Progenitor cell of endocrine pancreas (in vitro differentiated cells): ENCODE data around the gene CDHR3. TPM values are rescaled to one million over a fixed set of nuclear protein-coding genes. Genes with fewer than 3 reads are reported as not detected.

Source experiments
- DNase-seq: peaks from one replicate; pipeline ENCODE4 v3.0.0; 2021; ENCODE audit warnings: low spot score; ENCODE audit not compliant: unreplicated experiment
- H3K27ac Mint-ChIP-seq: 2 replicates; pipeline ENCODE4 v1.8.0; 2021; ENCODE audit warnings: mild to moderate bottlenecking, moderate library complexity, mixed read lengths
- H3K27me3 Mint-ChIP-seq: 2 replicates; pipeline ENCODE4 v1.8.0; 2021; ENCODE audit warnings: mixed read lengths
- H3K36me3 Mint-ChIP-seq: 2 replicates; pipeline ENCODE4 v1.8.0; 2022; ENCODE audit warnings: mixed read lengths; ENCODE audit not compliant: insufficient read depth
- H3K4me1 Mint-ChIP-seq: 2 replicates; pipeline ENCODE4 v1.8.0; 2021; ENCODE audit warnings: low read depth, mixed read lengths
- H3K4me3 Mint-ChIP-seq: 2 replicates; pipeline ENCODE4 v1.8.0; 2021; ENCODE audit warnings: low read depth, mild to moderate bottlenecking, moderate library complexity, mixed read lengths
- H3K9me3 Mint-ChIP-seq: 2 replicates; pipeline ENCODE4 v1.8.0; 2021; ENCODE audit warnings: low read depth, mixed read lengths
- total RNA-seq: library from RNA; stranded (reverse); gene quantifications from 2 replicates; pipeline ENCODE4 v1.2.1, GENCODE V29; 2021
- TF ChIP-seq, protein P1 (sequence below): fragments of 200-600 bp; sonication (generic); IDR thresholded peaks from one replicate; pipeline ENCODE4 v1.5.0; 2021; ENCODE audit warnings: antibody characterized with exemption, mild to moderate bottlenecking; ENCODE audit not compliant: unreplicated experiment

The CDHR3 gene
- total RNA-seq, 1 donor from 2014 or later = 15.7 TPM

DNA sequence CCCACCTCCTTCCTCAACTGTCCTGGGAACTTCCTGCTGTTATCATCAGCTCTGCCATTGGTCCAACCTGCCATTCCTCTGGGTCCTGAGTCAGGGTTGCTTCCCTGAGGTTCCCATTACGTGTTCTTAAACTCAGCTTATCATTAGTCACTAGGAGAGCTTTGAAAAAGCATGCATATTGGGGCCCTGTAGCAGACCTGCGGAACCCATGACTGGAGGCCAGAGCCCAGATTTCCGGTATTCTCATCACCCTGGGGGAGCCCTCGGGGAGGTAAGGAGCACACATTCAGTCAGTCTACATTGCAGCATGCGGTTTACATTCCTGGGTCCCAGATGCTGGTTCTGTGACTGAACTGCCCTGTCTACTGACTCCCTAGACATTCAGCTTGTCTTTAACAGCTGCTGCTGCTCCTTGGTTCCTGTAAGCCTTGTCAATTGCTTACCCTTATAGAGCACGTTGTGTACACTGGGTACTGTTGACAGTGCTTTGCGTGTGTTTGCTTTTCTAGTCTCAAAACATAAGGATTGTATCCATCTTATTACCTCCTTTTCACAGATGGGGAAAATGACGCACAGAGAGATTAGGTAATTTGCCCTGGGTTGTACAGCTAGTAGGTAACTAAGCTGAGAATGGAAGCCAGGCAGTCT, 12.8 kb downstream of the CDHR3 start:
- TF ChIP-seq, protein P1, sequence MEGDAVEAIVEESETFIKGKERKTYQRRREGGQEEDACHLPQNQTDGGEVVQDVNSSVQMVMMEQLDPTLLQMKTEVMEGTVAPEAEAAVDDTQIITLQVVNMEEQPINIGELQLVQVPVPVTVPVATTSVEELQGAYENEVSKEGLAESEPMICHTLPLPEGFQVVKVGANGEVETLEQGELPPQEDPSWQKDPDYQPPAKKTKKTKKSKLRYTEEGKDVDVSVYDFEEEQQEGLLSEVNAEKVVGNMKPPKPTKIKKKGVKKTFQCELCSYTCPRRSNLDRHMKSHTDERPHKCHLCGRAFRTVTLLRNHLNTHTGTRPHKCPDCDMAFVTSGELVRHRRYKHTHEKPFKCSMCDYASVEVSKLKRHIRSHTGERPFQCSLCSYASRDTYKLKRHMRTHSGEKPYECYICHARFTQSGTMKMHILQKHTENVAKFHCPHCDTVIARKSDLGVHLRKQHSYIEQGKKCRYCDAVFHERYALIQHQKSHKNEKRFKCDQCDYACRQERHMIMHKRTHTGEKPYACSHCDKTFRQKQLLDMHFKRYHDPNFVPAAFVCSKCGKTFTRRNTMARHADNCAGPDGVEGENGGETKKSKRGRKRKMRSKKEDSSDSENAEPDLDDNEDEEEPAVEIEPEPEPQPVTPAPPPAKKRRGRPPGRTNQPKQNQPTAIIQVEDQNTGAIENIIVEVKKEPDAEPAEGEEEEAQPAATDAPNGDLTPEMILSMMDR = no peak
- Mint-ChIP-seq H3K36me3 (no peaks in the 10 kb centered on the region), H3K4me1 (peaks cover 21% of the 10 kb centered on the region), H3K27ac (no peak overlapping the region), H3K9me3 (no peaks in the 10 kb centered on the region), H3K27me3 (peaks cover 7% of the 10 kb centered on the region), H3K4me3 (no peak overlapping the region)
- no peak for DNase-seq

DNA sequence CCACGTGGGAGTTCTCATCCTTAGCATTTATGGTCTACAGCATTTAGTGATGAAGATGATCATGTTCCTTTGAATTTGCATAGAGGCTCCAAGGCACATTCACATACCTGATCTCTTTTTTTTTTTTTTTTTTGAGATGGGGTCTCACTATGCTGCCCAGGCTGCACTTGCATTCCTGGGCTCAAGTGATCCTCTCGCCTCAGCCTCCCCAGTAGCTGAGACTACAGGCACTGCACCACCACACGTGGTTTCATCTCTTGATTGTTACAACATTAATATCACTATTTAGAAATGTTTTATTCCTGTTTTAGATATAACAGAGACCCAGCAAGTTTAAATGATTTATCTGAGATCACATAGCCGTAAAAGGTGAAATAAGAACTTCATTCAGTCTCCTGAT, 13.8 kb downstream of the CDHR3 start:
- H3K36me3 Mint-ChIP-seq = no peaks in the 10 kb centered on the region
- DNase-seq = no peak
- no peak overlapping the region for H3K27ac Mint-ChIP-seq
- no peak overlapping the region for H3K4me3 Mint-ChIP-seq
- peaks cover 9% of the 10 kb centered on the region for H3K27me3 Mint-ChIP-seq
- TF ChIP-seq, protein P1 = no peak
- H3K9me3 Mint-ChIP-seq = no peaks in the 10 kb centered on the region
- H3K4me1 Mint-ChIP-seq = peaks cover 21% of the 10 kb centered on the region

DNA sequence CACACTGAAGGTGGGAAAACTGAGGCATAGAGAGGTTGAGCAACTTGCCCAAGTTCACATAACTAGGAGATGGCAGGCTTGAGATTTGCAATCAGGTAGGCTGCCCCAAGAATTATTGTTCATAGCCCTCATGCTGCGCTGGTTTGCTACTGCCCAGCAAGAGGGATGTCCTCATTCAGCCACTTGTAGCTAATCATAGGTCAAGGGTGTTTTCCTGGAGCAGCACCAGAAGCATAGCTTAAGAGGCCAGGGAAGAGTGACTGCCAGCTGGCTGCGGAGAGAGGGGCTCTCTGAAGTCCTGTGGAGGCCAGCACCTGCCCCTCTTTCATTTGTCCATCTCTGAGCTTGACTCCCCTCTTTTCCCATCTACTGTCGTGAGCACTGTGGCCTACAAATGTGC, 15.0 kb downstream of the CDHR3 start:
- TF ChIP-seq, protein P1 = no peak
- Mint-ChIP-seq H3K9me3 (no peaks in the 10 kb centered on the region), H3K27me3 (peaks cover 9% of the 10 kb centered on the region), H3K36me3 (peaks cover 1% of the 10 kb centered on the region), H3K27ac (no peak overlapping the region), H3K4me3 (no peak overlapping the region), H3K4me1 (peaks cover 21% of the 10 kb centered on the region)
- DNase-seq = no peak

DNA sequence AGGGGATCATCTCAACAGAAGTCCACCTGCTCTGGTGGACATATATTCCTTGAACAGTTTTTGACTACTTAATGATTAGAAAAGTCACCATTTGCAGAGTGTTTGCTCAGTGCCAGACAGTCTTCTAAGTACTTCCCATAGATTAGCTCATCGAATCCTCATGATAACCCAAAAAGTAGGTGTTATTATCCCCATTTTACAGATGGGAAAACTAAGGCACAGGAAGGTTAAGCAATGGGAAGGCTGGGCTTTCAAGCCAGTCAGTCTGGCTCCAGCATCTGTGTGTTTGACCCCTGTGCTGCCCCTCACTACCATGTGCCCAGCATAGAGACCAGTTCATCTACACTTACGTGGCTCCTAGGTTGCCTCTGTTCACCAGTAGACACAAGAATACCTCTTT, 15.9 kb downstream of the CDHR3 start:
- no peak for DNase-seq
- H3K27ac Mint-ChIP-seq = no peak overlapping the region
- no peak overlapping the region for H3K4me3 Mint-ChIP-seq
- TF ChIP-seq, protein P1 = no peak
- peaks cover 12% of the 10 kb centered on the region for H3K27me3 Mint-ChIP-seq
- H3K4me1 Mint-ChIP-seq = peaks cover 21% of the 10 kb centered on the region
- H3K9me3 Mint-ChIP-seq = no peaks in the 10 kb centered on the region
- peaks cover 3% of the 10 kb centered on the region for H3K36me3 Mint-ChIP-seq

DNA sequence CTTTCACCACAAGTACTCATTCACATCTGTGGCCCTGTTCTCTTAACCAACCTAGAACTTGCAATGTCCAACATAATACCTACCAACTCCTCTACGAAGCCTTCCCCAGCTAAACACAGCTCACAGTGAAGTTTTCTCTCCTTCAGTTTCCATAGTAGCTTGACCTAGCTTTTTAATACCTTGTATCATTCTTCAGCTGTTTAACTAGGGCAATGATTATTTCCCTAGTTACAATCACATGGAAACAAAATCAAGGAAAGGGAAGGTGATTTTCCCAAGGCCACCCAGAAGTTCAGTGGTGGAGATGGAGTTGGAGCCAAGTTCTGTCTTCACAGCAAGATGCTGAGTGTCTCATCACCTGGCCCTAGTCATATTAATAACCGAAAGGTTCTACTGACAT, 16.3 kb downstream of the CDHR3 start:
- H3K9me3 Mint-ChIP-seq = no peaks in the 10 kb centered on the region
- H3K36me3 Mint-ChIP-seq = peaks cover 3% of the 10 kb centered on the region
- TF ChIP-seq, protein P1 = no peak
- H3K4me3 Mint-ChIP-seq = no peak overlapping the region
- H3K4me1 Mint-ChIP-seq = peaks cover 23% of the 10 kb centered on the region
- H3K27me3 Mint-ChIP-seq = peaks cover 15% of the 10 kb centered on the region
- H3K27ac Mint-ChIP-seq = no peak overlapping the region
- DNase-seq = no peak
